Cardiac muscle cell (in vitro differentiated cells and primary cell): ENCODE measurements around the gene SPRED2. TPM values are rescaled to one million over a fixed set of nuclear protein-coding genes. Genes with fewer than 3 reads are reported as not detected.

Experiments used
- DNase-seq, 2 donors: peaks; one replicate each; pipeline versions ENCODE4 v3.0.0 to v3.0.0-alpha.2; 2010 to 2017; ENCODE audit warnings: low read depth in 1 of 2, low spot score in 1 of 2
- H3K27ac ChIP-seq: fragments of 200-600 bp; sonication (generic); 2 replicates; pipeline ENCODE4 v1.5.1; 2016
- H3K27me3 ChIP-seq: fragments of 200-600 bp; sonication (generic); 2 replicates; pipeline ENCODE4 v1.6.0; 2016; ENCODE audit warnings: control low read depth
- H3K36me3 ChIP-seq: fragments of 200-600 bp; sonication (generic); 2 replicates; pipeline ENCODE4 v1.5.1; 2016; ENCODE audit warnings: control low read depth
- H3K4me1 ChIP-seq: fragments of 200-600 bp; sonication (generic); 2 replicates; pipeline ENCODE4 v1.8.1; 2017; ENCODE audit warnings: low read depth, mild to moderate bottlenecking, mixed run types
- H3K4me3 ChIP-seq: fragments of 200-600 bp; sonication (generic); 2 replicates; pipeline ENCODE4 v1.5.1; 2016; ENCODE audit warnings: mild to moderate bottlenecking
- H3K9me3 ChIP-seq: fragments of 200-600 bp; sonication (generic); 2 replicates; pipeline ENCODE4 v1.5.1; 2017; ENCODE audit warnings: low read depth, mild to moderate bottlenecking, control low read depth
- CTCF ChIP-seq: IDR thresholded peaks from 2 replicates; pipeline ENCODE4 v1.5.1; 2012; ENCODE audit warnings: low read depth, mild to moderate bottlenecking, low read length
- polyA plus RNA-seq: library from polyadenylated mRNA; unstranded; fragments of >200 nt; fragmentation: Nextera tagmentation; extraction: Ambion mirVana; gene quantifications from 2 replicates; pipeline ENCODE4 v1.2.1, GENCODE V29; 2016
- total RNA-seq: library from RNA; depleted of rRNA; stranded (reverse); fragments of >200 nt; gene quantifications from 2 replicates; pipeline ENCODE4 v1.2.3, GENCODE V29; 2016

SPRED2 gene
- total and polyA plus RNA-seq, 2 experiments from 2014 or later, result 11.7 to 18.9 TPM

- H3K4me3 ChIP-seq, result no peak overlapping the region
- peaks cover 9% of the 10 kb centered on the region for H3K4me1 ChIP-seq
- no peaks in the 10 kb centered on the region for H3K36me3 ChIP-seq
- no peak for DNase-seq
- no peaks in the 10 kb centered on the region for H3K9me3 ChIP-seq
- no peak for TF ChIP-seq CTCF
- no peaks in the 10 kb centered on the region for H3K27me3 ChIP-seq
- no peak overlapping the region for H3K27ac ChIP-seq
Measured at GRCh38 chr2:65393743-65394422, 38.5 kb downstream of the SPRED2 start.

GRCh38 chr2:65393046-65393445 is 39.4 kb downstream of the SPRED2 start:
- peaks cover 9% of the 10 kb centered on the region for H3K4me1 ChIP-seq
- H3K27me3 ChIP-seq, result no peaks in the 10 kb centered on the region
- TF ChIP-seq CTCF, result no peak
- H3K36me3 ChIP-seq, result no peaks in the 10 kb centered on the region
- H3K27ac ChIP-seq, result no peak overlapping the region
- H3K4me3 ChIP-seq, result no peak overlapping the region
- DNase-seq, result no peak
- no peaks in the 10 kb centered on the region for H3K9me3 ChIP-seq

- Histone ChIP-seq H3K27me3 (no peaks in the 10 kb centered on the region), H3K36me3 (no peaks in the 10 kb centered on the region), H3K4me3 (no peak overlapping the region), H3K27ac (no peak overlapping the region), H3K4me1 (peaks cover 9% of the 10 kb centered on the region), H3K9me3 (no peaks in the 10 kb centered on the region)
- no peak for DNase-seq
- no peak for TF ChIP-seq CTCF
Measured at GRCh38 chr2:65392609-65393008, 39.8 kb downstream of the SPRED2 start.

- no peak for DNase-seq
- Histone ChIP-seq H3K27me3 (no peaks in the 10 kb centered on the region), H3K27ac (no peak overlapping the region), H3K4me1 (no peaks in the 10 kb centered on the region), H3K9me3 (no peaks in the 10 kb centered on the region), H3K4me3 (no peak overlapping the region), H3K36me3 (no peaks in the 10 kb centered on the region)
- no peak for TF ChIP-seq CTCF
Measured at GRCh38 chr2:65390134-65390533, 42.3 kb downstream of the SPRED2 start.

- TF ChIP-seq CTCF, result no peak
- no peak overlapping the region for H3K27ac ChIP-seq
- DNase-seq, result no peak
- no peaks in the 10 kb centered on the region for H3K4me1 ChIP-seq
- H3K36me3 ChIP-seq, result no peaks in the 10 kb centered on the region
- H3K9me3 ChIP-seq, result no peaks in the 10 kb centered on the region
- H3K4me3 ChIP-seq, result no peak overlapping the region
- no peaks in the 10 kb centered on the region for H3K27me3 ChIP-seq
Measured at GRCh38 chr2:65389476-65389875, 42.9 kb downstream of the SPRED2 start.
